GM23338 (cell line): ENCODE data around the gene TDRD7. TPM values are rescaled to one million over a fixed set of nuclear protein-coding genes. Genes with fewer than 3 reads are reported as not detected.

Experiments
- ATAC-seq: fragments of 200-7000 bp; cut with Tn5 transposase; 3 replicates; pipeline ENCODE4 v1.9.1; 2020
- DNase-seq: peaks from one replicate; pipeline ENCODE4 v3.0.0-alpha.2; 2015; ENCODE audit warnings: low spot score
- H2AFZ ChIP-seq: fragments of 200-600 bp; sonication (generic); 2 replicates; pipeline ENCODE4 v1.8.0; 2016; ENCODE audit warnings: antibody characterized with exemption, mild to moderate bottlenecking, moderate library complexity
- H3F3A ChIP-seq: fragments of 200-600 bp; sonication (generic); replicated peaks from 2 replicates; pipeline ENCODE4 v1.8.0; 2017; ENCODE audit warnings: antibody characterized with exemption, mixed run types, low read depth
- H3K27ac ChIP-seq: fragments of 200-600 bp; sonication (generic); 2 replicates; pipeline ENCODE4 v1.6.1; 2016; ENCODE audit warnings: low read depth
- H3K27me3 ChIP-seq: fragments of 200-600 bp; sonication (generic); 2 replicates; pipeline ENCODE4 v1.8.0; 2016; ENCODE audit warnings: mild to moderate bottlenecking, mixed run types, moderate library complexity; ENCODE audit not compliant: insufficient read depth
- H3K36me3 ChIP-seq: fragments of 200-600 bp; sonication (generic); 2 replicates; pipeline ENCODE4 v1.8.0; 2016; ENCODE audit warnings: mild to moderate bottlenecking; ENCODE audit not compliant: insufficient read depth
- H3K4me1 ChIP-seq: fragments of 200-600 bp; sonication (generic); 2 replicates; pipeline ENCODE4 v1.8.0; 2016; ENCODE audit warnings: mild to moderate bottlenecking, moderate library complexity; ENCODE audit not compliant: insufficient read depth
- H3K4me2 ChIP-seq: fragments of 200-600 bp; sonication (generic); 2 replicates; pipeline ENCODE4 v1.7.1; 2017; ENCODE audit warnings: mixed run types
- H3K4me3 ChIP-seq: fragments of 200-600 bp; sonication (generic); 2 replicates; pipeline ENCODE4 v1.6.1; 2016; ENCODE audit warnings: mixed run types
- H3K79me2 ChIP-seq: fragments of 200-600 bp; sonication (generic); replicated peaks from 2 replicates; pipeline ENCODE4 v1.8.0; 2017; ENCODE audit warnings: mild to moderate bottlenecking; ENCODE audit not compliant: insufficient read depth
- H3K9me2 ChIP-seq: fragments of 200-600 bp; sonication (generic); 2 replicates; pipeline ENCODE4 v1.8.0; 2017; ENCODE audit not compliant: insufficient read depth
- H4K20me1 ChIP-seq: fragments of 200-600 bp; sonication (generic); replicated peaks from 2 replicates; pipeline ENCODE4 v1.8.0; 2017; ENCODE audit warnings: mild to moderate bottlenecking; ENCODE audit not compliant: insufficient read depth
- H3K27ac Mint-ChIP-seq: 2 replicates; pipeline ENCODE4 v1.8.0; 2020; ENCODE audit warnings: inconsistent platforms, mild to moderate bottlenecking, moderate library complexity, mixed read lengths
- H3K27me3 Mint-ChIP-seq: 3 replicates; pipeline ENCODE4 v1.8.0; 2022; ENCODE audit warnings: low read depth, mild to moderate bottlenecking, moderate library complexity, mixed read lengths, inconsistent platforms; ENCODE audit not compliant: insufficient read depth, poor library complexity
- H3K36me3 Mint-ChIP-seq: 3 replicates; pipeline ENCODE4 v1.8.0; 2021; ENCODE audit warnings: low read depth, mild to moderate bottlenecking, inconsistent platforms, moderate library complexity, mixed read lengths
- H3K4me1 Mint-ChIP-seq: 3 replicates; pipeline ENCODE4 v1.8.0; 2020; ENCODE audit warnings: mild to moderate bottlenecking, inconsistent platforms, mixed read lengths
- H3K4me3 Mint-ChIP-seq: 3 replicates; pipeline ENCODE4 v1.8.0; 2021; ENCODE audit warnings: moderate library complexity, mild to moderate bottlenecking, inconsistent platforms, mixed read lengths
- H3K9me3 Mint-ChIP-seq: 3 replicates; pipeline ENCODE4 v1.8.0; 2020; ENCODE audit warnings: moderate library complexity, mild to moderate bottlenecking, inconsistent platforms, mixed read lengths
- CTCF ChIP-seq, 2 experiments: fragments of 200-600 bp in 1 of 2; sonication (generic) in 1 of 2; conservative IDR thresholded peaks; 2 replicates each; pipeline versions ENCODE4 v1.5.1 to v1.6.1; 2016 to 2017; ENCODE audit warnings: antibody characterized with exemption in 2 of 2, low read depth in 2 of 2, mild to moderate bottlenecking in 2 of 2, moderate library complexity in 1 of 2
- EZH2 ChIP-seq: fragments of 200-600 bp; sonication (generic); IDR thresholded peaks from one replicate; pipeline ENCODE4 v1.8.0; 2017; ENCODE audit warnings: antibody characterized with exemption, mild to moderate bottlenecking, low read depth; ENCODE audit not compliant: unreplicated experiment
- NANOG ChIP-seq: IDR thresholded peaks from 2 replicates; pipeline ENCODE4 v1.6.1; 2016; ENCODE audit warnings: antibody characterized with exemption, borderline replicate concordance
- REST ChIP-seq: IDR thresholded peaks from one replicate; pipeline ENCODE4 v1.6.1; 2018; ENCODE audit warnings: antibody characterized with exemption; ENCODE audit not compliant: unreplicated experiment
- STAT1 ChIP-seq: IDR thresholded peaks from one replicate; pipeline ENCODE4 v1.6.1; 2016; ENCODE audit warnings: antibody characterized with exemption; ENCODE audit not compliant: unreplicated experiment
- ZNF331 ChIP-seq: fragments of 250-450 bp; sonication (Bioruptor Pico); IDR thresholded peaks from 2 replicates; pipeline ENCODE4 v1.5.0; 2020; ENCODE audit warnings: low read depth, mild to moderate bottlenecking, moderate library complexity
- polyA plus RNA-seq: library from polyadenylated mRNA; unstranded; fragments of >200 nt; fragmentation: Nextera tagmentation; extraction: Ambion mirVana; gene quantifications from 2 replicates; pipeline ENCODE4 v1.2.1, GENCODE V29; 2016
- total RNA-seq: library from RNA; depleted of rRNA; stranded (reverse); fragments of >200 nt; shearing (Covaris generic); gene quantifications from 2 replicates; pipeline ENCODE4 v1.2.3, GENCODE V29; 2014

Gene TDRD7
- total and polyA plus RNA-seq, 2 experiments from 2014 or later: 1.7 to 3.1 TPM

GRCh38 chr9:97386265-97386633 is 25.6 kb upstream of the TDRD7 start (continued):
- TF ChIP-seq REST: no peak
- TF ChIP-seq STAT1: no peak
- no peak for TF ChIP-seq EZH2

- Histone ChIP-seq H4K20me1 (no peaks in the 10 kb centered on the region), H3K4me3 (peak overlapping the region; percentile 47), H3K36me3 (no peaks in the 10 kb centered on the region), H3K4me1 (peaks cover 13% of the 10 kb centered on the region; the same call in 1 of the 2 replicates), H3K27ac (no peak overlapping the region), H2AFZ (peak overlapping the region; percentile 76), H3K79me2 (no peaks in the 10 kb centered on the region), H3K9me2 (no peaks in the 10 kb centered on the region; the same call in 1 of the 2 replicates), H3K27me3 (no peaks in the 10 kb centered on the region), H3F3A (no peaks in the 10 kb centered on the region), H3K4me2 (peak overlapping the region; percentile 73)
- Mint-ChIP-seq H3K36me3 (no peaks in the 10 kb centered on the region; the same call in 2 of the 3 replicates), H3K4me1 (peaks cover 25% of the 10 kb centered on the region), H3K27ac (no peak overlapping the region), H3K9me3 (no peaks in the 10 kb centered on the region; the same call in 2 of the 3 replicates), H3K27me3 (peaks cover 27% of the 10 kb centered on the region), H3K4me3 (peak overlapping the region; percentile 2; the same call in 1 of the 3 replicates)
- TF ChIP-seq STAT1: no peak
- TF ChIP-seq CTCF (conservative IDR thresholded peaks at IDR 0.05; ENCODE audit: low read depth in 2 of 2): peak; percentile 96 to 98
- no peak for TF ChIP-seq NANOG
- TF ChIP-seq ZNF331 (CRISPR knock-in tag): no peak
- TF ChIP-seq REST: peak; percentile 95
- peak; percentile 73 for ATAC-seq
- DNase-seq: peak; percentile 87
These were observed 25.0 kb upstream of the TDRD7 start for GRCh38 chr9:97386733-97387503.
